GM12872 (cell line): Measurements from ENCODE around the gene OPA3.

Experiments used
- CTCF ChIP-seq: IDR thresholded peaks from 3 replicates; pipeline ENCODE4 v1.5.1; 2011; ENCODE audit warnings: low read depth, mild to moderate bottlenecking, low read length, moderate library complexity; ENCODE audit not compliant: insufficient read depth

Gene OPA3

GRCh38 chr19:45601115-45601514 lies 16.5 kb upstream of the OPA3 start:
- TF ChIP-seq CTCF, result no peak

GRCh38 chr19:45600340-45600885 lies 15.8 kb upstream of the OPA3 start:
- TF ChIP-seq CTCF, result no peak

GRCh38 chr19:45599286-45599685 lies 14.7 kb upstream of the OPA3 start:
- TF ChIP-seq CTCF, result no peak

DNA sequence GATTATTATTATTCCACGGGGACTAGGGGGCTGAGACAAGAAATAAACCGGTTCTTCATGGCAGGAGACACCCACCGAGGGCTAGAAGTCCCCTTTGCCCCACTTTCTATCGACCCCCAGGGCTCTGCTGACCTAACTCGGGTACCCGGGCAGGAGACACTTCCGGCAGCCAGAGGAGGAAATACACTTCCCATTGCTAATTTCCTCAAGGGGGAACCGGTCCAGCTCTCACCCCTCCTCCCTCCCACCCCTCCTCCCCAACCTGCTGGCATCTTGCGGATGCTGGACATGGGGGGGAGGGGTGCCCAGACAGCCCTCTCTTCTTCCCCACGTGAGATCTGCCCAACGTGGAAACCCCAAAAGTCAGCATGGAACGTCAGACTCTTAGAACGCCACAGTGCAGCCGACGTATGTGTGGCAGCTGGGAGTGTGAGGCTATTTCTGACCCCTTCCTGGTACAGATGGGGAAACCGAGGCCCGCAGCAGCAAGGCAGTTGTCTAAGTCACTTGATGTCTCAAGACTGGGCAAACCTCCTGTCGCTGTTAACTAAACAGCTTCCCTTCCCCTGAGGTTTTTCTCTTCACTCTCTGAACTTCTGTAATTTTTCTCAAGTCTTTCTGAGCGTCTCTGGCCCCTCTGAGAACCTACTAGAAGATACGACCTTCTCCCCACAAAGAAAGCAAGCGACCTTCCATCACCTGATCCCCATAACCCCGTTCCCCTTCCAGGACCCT lies 13.8 kb upstream of the OPA3 start:
- TF ChIP-seq CTCF, result no peak

GRCh38 chr19:45597425-45598111 lies 13.0 kb upstream of the OPA3 start:
- no peak for TF ChIP-seq CTCF

DNA sequence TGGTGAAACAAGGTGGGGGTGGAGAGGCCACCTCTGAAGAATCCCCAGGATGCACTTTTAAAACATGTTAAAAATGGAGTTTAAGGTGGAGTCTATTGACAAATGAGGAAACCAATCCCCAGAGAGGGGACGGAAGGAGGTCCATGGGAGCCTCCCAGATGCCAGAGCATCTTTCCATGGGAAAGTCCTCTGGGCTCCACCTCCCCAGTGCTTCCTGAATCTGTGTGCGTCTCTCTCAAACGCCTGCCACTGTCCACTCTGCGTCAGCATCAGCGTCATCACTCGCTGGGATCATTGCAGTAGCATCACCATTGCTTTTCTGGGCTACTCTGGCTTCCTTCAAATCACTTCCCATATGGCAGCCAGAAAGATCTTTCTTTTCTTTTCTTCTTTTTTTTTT lies 11.2 kb upstream of the OPA3 start:
- no peak for TF ChIP-seq CTCF

DNA sequence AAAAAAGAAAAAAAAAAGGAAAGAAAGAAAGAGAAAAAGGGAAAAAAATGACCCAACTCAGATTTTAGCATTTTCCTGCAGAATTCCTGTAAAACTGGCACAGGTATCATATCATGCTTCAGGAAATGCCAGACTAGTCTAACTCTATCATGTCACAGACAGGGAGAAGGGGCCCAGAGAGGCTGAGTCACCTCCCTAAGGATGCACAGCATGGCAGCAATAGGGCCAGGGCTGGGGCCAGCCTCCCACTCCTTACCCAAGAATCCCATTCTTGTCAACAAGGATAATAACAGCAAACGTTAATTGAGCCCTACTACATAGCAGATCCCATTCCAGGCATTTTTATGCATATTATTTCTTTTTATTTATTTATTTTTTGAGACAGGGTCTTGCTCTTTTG lies 8.9 kb upstream of the OPA3 start:
- TF ChIP-seq CTCF, result no peak
